Effector CD4-positive, alpha-beta T cell (primary cell): ENCODE measurements around the gene RASAL2.
"Not testable (repeated sequence)": the region's sequence is repeated elsewhere in the genome, so short reads cannot be mapped to it uniquely, and the experiment has no call there.

ENCODE experiments used
- DNase-seq: peaks from one replicate; pipeline ENCODE4 v3.0.0-alpha.2; 2020

Gene RASAL2

DNA sequence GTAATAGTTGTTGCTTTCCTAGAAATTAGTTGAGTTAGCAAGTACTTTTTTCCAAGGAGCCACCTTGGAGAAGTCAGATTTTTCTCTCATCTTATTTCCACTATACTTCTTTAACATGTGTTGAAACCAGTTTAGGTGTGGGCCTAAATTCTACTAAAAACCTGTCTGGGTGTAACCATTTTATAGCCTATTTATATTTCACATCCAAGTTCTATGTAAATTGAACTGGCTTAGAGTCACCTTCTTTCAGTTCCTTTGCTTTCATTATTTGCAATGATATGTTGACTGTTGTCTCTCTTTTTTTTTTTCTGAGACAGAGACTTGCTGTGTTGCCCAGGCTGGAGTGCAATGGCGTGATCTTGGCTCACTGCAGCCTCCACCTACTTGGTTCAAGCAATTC lies 207.2 kb downstream of the RASAL2 start:
- no peak for DNase-seq

DNA sequence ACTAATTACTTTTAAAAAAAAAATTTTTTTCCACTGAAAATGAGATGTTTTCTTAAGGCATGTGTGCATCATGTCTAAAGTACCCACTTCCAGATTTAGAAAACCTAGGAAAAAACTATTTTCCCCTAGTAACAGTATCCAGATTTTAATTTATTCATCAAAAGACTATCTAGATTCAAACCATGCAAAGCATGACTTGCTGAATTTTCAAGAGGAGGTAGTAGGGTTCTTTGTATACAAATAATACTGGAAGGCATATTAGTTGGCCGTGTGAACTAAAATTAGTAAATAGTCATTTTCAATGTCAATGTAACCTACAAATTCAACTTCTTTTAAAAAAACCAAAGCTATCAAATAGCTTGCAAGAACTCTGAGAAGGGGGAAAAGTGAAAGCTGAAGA lies 213.4 kb downstream of the RASAL2 start:
- DNase-seq = no peak

DNA sequence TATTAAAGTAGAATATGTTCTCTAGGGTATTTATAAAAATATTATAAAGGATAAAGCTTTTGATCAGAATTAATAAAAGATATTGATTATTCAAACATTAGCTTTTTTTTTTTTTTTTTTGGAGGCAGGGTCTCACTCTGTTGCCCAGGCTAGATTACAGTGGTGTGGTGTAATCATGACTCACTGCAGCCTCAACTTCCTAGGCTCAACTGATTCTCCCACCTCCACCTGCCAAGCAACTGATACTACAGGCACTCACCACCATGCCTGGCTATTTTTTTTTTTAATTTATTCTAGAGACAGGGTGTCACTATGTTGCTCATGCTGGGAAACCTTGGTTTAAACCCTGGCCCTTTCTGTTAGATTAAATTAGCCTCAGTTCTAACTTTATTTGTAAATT lies 214.5 kb downstream of the RASAL2 start:
- no peak for DNase-seq

DNA sequence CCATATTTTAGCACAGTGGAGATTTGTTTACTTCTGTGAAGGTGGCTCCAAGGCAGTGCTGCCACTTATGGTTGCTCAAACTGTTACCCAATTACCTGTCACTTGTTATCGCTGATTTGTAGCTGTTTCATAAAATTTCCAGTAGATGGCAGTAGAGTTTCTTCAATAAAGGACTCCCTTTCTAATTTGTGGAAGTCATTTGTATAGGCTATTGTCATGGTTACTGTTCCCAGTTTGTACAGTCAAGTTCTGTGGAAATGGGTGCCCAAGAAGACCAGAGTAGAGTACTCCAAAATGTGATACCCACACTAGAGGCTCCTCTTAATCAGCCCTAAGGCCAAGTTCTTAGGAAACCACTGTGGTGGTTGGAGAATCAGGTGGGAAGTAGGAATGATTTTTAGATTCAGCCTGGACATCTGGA lies 216.8 kb downstream of the RASAL2 start:
- no peak for DNase-seq

DNA sequence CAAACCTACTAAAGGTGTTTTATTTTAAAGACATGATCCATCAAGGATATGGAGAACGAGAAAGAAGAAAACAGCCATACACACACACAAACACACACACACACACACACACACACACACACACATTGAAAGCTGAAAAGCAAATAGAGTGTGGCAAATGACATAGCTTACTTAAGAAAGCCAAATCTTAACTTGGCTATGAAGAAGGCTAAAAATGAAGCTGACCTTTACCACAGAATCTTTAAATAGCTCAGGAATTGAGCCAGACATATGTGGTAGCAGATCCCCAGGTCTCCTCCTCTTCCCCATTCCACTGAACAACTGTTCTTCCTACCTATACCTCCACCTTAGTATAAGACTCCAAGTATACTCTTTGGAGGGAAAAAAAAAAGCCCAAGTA lies 217.3 kb downstream of the RASAL2 start:
- no peak for DNase-seq

DNA sequence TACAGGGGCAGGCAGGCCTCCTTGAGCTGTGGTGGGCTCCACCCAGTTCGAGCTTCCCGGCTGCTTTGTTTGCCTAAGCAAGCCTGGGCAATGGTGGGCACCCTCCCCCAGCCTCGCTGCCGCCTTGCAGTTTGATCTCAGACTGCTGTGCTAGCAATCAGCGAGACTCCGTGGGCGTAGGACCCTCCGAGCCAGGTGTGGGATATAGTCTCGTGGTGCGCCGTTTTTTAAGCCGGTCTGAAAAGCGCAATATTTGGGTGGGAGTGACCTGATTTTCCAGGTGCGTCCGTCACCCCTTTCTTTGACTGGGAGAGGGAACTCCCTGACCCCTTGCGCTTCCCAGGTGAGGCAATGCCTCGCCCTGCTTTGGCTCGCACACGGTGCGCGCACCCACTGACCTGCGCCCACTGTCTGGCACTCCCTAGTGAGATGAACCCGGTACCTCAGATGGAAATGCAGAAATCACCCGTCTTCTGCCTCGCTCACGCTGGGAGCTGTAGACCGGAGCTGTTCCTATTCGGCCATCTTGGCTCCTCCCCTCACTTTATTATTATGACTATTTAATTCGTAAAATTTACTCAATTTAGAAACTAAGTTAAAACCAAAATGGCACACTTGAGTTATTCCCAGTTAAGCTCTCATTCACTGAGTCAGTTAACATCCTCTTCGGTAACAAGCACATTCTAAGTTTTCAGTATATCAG lies 226.5 kb downstream of the RASAL2 start:
- not testable (repeated sequence) for DNase-seq

DNA sequence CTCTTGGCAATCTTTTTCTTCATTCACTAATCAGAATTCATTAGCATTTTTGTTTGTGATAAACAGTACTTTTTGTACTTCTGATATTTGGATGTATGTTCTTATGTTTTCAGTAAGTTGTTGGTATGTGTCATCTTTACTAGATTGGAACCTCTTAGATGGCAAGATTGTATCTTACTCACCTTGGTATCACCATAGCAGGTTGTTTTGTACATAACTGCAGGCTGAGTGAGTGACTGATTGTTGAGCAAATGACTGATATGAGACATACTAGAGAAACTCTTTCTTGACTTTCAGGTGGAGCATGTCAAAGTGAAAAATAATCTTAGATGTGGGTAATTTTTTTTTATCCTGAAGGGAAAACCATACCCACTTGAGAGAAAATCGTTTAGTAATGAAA lies 229.2 kb downstream of the RASAL2 start:
- no peak for DNase-seq

DNA sequence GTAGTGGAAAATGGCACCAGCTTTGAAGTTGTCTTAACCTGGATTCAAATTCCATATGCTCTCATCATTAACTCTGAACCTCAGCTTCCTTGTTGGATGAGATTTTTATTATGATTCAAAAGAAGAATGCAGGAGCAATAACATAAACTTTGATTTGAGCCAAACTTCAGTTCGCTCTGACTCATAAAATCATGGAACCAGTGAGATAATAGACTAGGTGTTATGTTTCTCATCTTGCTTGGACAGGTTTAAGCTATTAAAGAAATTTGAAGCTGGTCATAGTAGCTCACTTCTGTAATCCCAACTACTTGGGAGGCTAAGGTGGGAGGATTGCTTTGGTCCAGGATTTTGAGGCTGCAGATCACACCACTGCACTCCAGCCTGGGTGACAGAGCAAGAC lies 230.1 kb downstream of the RASAL2 start:
- no peak for DNase-seq

DNA sequence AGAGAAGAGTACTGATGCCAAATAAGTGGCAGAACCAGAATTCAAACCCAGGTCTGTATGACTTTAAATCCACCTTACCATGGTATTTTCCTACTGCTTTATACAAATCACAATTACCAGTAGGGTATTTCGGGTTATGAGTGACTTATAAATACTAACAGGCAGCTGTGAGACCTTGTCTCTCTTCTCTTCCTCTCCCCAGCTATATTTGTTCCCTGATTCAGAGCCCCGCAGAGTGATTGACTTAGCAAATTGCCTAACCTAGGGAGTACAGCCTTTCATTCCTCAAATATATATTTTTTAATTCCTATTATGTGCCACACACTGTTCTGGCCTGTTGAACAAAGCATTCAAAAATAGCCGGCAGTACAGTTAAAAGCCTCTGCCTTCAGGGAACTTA lies 234.8 kb downstream of the RASAL2 start:
- DNase-seq = no peak

DNA sequence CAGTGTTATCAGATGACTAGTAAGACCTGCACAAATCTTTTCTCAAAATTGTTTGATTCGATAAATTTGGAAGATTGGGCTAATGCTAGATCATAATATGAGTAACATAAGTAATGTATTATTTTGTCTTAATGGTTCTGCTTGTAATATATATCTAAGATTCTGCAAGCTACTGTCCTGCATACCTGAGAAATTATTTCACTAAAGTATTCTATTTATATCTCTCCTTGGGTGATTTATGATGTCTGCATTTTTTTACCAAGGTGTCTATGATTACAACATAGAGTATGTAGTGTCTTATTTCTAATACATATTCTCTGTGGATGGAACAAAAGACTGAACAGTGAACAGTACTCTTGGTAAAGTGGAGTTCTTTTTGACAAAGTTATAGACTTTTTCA lies 236.2 kb downstream of the RASAL2 start:
- DNase-seq = no peak

DNA sequence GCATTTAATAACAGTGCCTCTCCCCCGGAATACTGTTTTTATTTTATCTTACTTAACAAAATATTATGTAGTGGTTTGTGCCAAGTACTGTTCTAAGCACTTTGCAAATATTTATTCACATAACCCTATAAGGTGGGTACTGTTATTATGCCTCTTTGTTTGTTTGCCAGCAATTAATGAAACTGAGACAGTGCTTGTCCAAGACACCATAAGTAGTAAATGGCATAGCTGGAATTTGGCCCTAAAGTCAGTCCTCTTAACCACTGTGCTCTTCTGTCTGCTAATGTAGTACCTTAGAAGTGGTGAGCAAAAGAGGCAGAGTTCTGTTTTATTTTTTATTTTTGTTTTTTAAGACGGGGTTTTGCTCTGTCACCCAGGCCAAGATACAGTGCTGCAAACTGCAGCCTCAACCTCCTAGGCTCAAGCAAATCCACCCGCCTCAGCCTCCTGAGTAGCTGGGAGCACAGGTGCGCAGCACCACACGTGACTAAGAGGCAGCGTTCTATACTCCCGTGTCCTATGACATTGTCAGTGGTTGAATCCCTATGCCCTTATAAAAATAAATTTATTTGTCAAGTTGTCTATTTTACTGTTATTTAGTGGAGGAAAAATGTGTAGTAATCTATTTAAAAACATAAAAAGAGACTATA lies 237.1 kb downstream of the RASAL2 start:
- no peak for DNase-seq

DNA sequence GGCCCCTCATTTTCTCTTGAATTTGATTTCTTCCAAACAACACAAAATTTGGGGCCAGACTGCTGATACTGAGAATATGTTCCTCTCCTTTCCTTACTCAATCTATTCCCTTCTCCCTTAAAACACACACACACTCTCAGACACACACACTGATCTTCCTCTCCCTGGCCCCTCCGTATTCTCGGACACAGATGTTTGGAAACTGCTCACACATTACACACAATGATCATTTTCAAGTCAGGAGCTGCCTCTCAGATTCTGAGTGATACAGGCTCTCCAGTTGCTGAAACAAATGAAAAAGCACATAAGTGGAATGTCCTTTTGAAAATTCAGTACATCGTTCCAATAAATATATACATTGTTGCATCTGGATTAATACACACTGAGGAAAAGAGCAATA lies 241.5 kb downstream of the RASAL2 start:
- DNase-seq = no peak

DNA sequence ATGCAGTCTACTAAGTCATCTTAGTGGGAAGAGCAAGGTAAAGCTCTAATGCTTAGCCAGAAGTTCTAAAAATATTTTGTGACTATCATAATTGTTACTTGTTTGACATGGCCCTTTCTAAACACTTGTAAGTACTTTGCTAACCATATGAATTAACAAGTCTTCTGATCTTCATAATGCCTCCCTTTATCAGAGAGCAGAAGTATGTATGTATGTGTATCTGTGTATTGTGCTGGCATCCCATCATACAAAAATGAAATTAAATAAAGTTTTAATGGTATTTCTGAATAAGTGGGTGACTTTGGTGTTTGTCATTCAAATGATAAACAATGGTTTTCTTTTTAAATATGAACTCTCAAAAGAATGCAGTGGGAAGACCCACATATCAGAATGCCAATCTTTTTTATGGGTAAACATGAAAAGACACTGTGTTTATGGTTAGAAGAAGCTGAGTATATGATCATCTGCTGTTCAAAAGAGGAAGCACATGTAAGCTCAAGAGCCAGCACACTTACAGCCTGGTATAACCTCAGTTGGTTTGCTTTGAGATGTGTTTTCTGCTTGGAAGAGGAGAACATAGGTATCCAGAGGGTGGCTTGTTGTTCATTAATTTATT lies 243.3 kb downstream of the RASAL2 start:
- DNase-seq = no peak

DNA sequence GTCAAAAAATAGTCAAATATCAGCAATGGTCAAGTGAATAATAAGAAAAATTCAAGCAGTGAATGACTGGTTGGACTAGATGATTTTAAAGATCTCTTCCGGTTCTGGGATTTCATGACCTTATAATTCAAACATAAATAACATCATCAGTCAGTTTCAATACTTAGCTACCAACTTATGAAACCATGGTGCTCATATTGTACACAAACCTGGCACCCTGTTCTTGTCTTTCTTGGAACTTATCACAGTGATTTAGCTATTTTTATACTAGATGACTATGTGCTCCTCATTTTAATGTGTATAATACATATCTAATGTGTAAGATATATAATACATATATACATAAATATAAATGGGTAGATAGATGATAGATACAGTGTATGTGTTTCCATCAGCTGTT lies 245.9 kb downstream of the RASAL2 start:
- no peak for DNase-seq

DNA sequence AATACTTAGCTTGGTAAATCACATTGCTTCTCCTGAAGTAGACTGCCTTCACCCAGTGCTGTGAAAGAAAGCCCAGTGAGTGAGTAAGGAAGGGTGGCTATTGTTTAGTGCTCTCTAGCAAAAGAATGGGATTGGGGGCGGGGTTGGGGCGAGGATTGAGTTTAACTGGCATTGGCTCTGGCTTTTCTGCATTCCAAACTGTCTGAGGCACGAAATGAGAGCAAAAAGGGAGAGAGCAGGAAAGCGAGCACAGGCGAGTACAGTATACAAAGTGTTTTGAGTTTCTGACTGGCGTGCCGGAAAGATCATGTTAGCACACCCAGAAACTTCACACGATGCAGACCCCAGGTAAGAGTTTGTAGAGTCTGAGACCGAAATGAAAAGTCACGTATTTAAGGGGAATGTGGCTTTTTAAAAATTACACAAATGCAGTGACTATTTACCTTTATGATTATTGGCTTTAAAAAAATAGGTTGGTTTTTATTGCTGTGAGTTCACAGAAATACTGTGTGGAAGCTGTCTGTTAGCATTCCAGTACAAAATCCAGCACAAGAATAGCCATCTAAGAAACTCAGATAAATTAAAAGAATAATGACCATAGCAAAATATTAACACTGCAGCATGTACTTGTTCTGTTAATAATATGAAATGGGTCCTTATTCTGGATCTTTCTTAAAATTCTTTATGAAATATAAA lies 247.5 kb downstream of the RASAL2 start:
- no peak for DNase-seq

DNA sequence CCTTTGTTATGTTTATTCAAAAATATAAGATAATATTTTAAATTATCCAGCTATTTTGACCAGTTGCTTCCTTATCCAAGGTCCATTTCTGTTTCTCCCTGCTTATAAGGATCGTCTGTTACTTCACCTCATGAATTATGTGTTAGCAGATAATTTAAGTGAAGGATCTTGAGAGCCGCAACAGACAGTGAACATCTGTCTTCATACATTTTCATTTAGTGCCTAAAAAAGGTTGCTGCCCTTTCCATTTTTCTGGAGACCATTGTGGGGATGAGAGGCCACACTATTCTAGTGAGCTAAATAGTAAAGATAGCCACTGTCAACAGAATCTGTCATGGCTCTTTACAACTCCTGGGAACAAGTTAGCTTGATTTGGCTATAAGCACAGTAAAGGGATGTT lies 248.8 kb downstream of the RASAL2 start:
- DNase-seq = no peak

DNA sequence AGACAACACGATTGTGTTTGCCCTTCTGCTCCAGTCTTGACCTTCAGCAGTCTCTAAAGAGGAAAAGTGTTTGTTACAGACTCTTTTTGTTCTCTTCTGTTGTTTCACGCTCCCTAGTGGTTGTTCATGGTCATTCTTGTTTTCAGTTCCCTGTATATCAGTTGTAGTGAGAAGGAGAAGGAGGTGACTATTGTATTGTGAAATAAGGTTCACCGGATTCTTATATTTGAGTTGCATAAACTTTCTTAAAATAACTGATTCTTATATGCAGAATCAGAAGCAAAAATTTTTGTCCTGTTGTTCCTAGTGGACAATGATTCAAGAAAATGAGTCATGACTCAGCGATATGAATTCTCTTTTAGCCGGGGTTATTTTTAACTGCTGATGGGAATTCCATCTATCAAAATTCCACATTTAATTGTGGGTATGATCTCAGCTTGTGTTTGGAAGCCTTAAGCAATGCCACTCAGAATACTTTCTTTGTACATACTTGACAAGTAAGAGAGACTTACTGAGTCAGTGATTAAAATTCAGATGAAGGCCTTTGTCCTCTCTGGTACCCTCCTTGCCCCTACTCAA lies 250.7 kb downstream of the RASAL2 start:
- no peak for DNase-seq

DNA sequence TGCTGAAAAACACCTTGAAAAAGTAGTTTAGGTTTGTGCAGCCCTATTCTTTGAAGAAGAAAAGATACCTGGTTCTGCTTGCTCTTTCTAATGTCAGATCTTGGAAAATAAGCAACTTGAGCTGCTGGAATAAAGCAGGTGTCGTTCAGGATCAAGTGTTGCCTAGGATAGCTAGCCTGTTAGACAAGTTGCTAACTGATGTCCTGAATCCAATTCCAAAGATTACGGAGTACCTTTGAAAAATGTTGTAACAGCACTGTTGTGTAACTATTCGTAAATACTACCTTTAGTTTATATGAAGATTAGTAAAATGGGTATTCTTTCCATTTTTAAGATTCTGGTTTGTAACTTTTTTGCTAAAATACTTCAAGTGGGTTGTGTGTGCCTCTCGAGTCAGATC lies 251.3 kb downstream of the RASAL2 start:
- no peak for DNase-seq

DNA sequence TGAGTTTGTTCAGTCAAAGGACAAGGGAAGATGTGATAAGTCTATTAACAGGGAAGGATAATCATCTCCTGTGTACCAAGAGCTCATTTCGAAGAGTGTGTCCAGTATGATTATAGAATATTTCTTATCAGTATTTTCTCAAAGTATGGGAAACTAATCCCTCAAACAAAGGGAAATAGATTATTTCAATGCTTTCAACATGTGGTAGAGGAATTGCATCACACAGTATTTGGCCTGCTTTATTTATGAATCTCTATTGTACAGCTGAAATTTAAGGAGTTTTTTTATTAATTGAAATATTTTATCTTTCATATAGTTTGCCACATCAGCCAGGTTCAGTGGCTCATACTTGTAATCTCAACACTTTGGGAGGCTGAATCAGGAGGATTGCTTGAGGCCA lies 251.9 kb downstream of the RASAL2 start:
- no peak for DNase-seq

DNA sequence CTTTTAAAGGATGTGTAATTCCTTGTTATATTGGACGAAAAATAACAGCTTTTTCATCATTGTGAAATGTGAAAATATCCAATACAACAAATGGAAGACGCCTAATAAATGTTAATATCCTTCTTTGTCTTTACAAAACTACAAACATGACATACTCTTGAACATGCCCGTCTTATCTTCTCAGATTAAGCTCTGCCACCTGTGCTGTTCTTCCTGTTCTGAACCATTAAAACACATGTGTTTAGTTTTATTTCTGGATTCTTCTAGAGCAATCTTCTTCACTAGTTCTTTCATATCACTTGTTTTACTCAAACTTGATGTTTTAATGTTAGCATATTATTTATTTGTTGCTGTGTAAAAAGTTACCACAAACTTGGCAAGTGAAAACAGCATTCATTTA lies 255.9 kb downstream of the RASAL2 start:
- DNase-seq = no peak

DNA sequence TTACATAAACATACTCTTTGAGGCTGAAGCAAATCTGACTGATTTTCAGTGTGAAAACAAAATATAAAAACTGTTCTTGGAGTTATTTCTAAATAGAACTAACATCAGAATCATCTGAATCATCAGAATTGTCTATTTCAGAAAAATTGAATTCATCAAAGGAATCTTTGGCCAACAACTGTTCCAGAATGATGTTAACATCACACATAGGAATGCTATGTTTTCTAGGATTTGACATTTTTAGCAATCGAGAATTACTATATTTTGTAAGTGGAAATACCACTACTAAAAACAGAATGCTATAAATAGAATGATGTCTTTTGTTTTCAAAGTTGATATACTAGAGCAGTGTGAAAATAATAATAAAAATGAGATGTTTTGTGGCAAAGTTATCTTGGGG lies 258.0 kb downstream of the RASAL2 start:
- DNase-seq = not testable (repeated sequence)

DNA sequence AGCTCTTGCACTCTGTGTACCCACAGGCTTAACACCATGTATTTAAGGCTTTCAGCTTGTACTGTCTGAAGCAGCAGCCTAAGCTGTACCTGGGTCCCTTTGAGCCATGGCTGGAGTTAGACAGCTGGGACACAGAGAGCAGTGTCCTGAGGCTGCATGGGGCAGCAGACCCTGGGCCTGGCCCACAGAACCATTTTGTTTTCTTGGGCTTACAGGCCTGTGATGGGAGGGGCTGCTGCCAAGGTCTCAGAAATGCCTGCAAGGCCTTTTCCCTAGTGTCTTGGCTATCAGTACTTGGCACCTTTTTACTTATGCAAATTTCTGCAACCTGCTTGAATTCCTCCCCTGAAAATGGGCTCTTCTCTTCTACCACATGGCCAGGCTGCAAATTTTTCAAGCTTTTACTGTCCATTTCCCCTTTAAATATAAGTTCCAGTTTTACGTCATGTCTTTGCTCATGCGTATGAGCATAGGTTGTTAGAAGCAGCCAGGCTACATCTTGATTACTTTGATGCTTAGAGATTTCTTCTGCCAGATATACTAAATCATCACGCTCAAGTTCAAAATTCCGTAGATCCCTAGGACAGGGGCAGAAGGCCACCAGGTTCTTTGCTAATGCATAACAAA lies 259.0 kb downstream of the RASAL2 start:
- no peak for DNase-seq

DNA sequence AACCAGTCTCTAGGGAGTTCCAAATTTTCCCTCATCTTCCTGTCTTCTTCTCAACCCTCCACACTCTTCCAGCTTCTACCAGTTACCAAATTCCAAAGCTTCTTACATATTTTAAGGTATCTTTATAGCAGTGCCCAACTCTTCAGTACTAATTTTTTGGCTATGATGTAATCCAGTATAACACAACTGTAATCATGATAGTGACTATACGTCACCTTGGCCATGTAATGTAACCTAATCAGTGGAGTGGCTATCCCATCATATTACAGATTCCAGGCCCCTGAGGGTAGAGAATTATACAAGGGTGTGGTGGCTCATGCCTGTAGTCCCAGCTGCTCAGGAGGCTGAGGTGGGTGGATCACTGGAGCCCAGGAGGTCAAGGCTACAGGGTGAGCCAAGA lies 259.6 kb downstream of the RASAL2 start:
- DNase-seq = no peak
